Parathyroid adenoma (tissue), 2 donors: ENCODE measurements around the gene WBP1L.

Experiments used
- H2AFZ ChIP-seq: fragments of 300-600 bp; sonication (generic); one replicate; pipeline ENCODE4 v1.7.0; 2017; ENCODE audit warnings: antibody characterized with exemption, mild to moderate bottlenecking
- H3K27ac ChIP-seq: fragments of 300-600 bp; sonication (generic); one replicate; pipeline ENCODE4 v1.7.0; 2017
- H3K27me3 ChIP-seq: fragments of 300-600 bp; sonication (generic); one replicate; pipeline ENCODE4 v1.7.0; 2017; ENCODE audit warnings: low read length; ENCODE audit not compliant: control insufficient read depth, insufficient read depth
- H3K36me3 ChIP-seq: fragments of 300-600 bp; sonication (generic); one replicate; pipeline ENCODE4 v1.7.0; 2017; ENCODE audit warnings: low read length; ENCODE audit not compliant: control insufficient read depth, insufficient read depth
- H3K4me1 ChIP-seq: fragments of 300-600 bp; sonication (generic); one replicate; pipeline ENCODE4 v1.7.0; 2017; ENCODE audit warnings: control low read depth
- H3K4me2 ChIP-seq: fragments of 300-600 bp; sonication (generic); one replicate; pipeline ENCODE4 v1.7.0; 2017; ENCODE audit warnings: low read length
- H3K4me3 ChIP-seq: fragments of 300-600 bp; sonication (generic); one replicate; pipeline ENCODE4 v1.7.0; 2017; ENCODE audit warnings: low read depth, low read length
- H3K79me2 ChIP-seq: fragments of 300-600 bp; sonication (generic); one replicate; pipeline ENCODE4 v1.7.0; 2017; ENCODE audit warnings: control low read depth
- H3K9ac ChIP-seq: fragments of 300-600 bp; sonication (generic); one replicate; pipeline ENCODE4 v1.7.0; 2017; ENCODE audit warnings: mild to moderate bottlenecking
- H3K9me3 ChIP-seq: fragments of 300-600 bp; sonication (generic); one replicate; pipeline ENCODE4 v1.7.0; 2017; ENCODE audit warnings: low read length; ENCODE audit not compliant: control insufficient read depth
- TF ChIP-seq, protein P1 (sequence below): fragments of 300-600 bp; sonication (generic); IDR thresholded peaks from one replicate; pipeline ENCODE4 v1.7.0; 2017; ENCODE audit warnings: antibody characterized with exemption, mild to moderate bottlenecking
- donor health status: primary hyperparathyroidism.

WBP1L gene

GRCh38 chr10:102775935-102776669 is 32.4 kb downstream of the WBP1L start:
- peak overlapping the region; percentile 25 for H3K9ac ChIP-seq
- no peaks in the 10 kb centered on the region for H3K9me3 ChIP-seq
- H3K4me1 ChIP-seq, result peaks cover 82% of the 10 kb centered on the region
- peak overlapping the region; percentile 50 for H3K4me3 ChIP-seq
- peaks cover 32% of the 10 kb centered on the region for H3K79me2 ChIP-seq
- TF ChIP-seq, protein P1, sequence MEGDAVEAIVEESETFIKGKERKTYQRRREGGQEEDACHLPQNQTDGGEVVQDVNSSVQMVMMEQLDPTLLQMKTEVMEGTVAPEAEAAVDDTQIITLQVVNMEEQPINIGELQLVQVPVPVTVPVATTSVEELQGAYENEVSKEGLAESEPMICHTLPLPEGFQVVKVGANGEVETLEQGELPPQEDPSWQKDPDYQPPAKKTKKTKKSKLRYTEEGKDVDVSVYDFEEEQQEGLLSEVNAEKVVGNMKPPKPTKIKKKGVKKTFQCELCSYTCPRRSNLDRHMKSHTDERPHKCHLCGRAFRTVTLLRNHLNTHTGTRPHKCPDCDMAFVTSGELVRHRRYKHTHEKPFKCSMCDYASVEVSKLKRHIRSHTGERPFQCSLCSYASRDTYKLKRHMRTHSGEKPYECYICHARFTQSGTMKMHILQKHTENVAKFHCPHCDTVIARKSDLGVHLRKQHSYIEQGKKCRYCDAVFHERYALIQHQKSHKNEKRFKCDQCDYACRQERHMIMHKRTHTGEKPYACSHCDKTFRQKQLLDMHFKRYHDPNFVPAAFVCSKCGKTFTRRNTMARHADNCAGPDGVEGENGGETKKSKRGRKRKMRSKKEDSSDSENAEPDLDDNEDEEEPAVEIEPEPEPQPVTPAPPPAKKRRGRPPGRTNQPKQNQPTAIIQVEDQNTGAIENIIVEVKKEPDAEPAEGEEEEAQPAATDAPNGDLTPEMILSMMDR, result no peak
- H3K36me3 ChIP-seq, result no peaks in the 10 kb centered on the region
- H3K27ac ChIP-seq, result peak overlapping the region; percentile 99
- H3K4me2 ChIP-seq, result peak overlapping the region; percentile 70
- H2AFZ ChIP-seq, result peak overlapping the region; percentile 1
- no peaks in the 10 kb centered on the region for H3K27me3 ChIP-seq

DNA sequence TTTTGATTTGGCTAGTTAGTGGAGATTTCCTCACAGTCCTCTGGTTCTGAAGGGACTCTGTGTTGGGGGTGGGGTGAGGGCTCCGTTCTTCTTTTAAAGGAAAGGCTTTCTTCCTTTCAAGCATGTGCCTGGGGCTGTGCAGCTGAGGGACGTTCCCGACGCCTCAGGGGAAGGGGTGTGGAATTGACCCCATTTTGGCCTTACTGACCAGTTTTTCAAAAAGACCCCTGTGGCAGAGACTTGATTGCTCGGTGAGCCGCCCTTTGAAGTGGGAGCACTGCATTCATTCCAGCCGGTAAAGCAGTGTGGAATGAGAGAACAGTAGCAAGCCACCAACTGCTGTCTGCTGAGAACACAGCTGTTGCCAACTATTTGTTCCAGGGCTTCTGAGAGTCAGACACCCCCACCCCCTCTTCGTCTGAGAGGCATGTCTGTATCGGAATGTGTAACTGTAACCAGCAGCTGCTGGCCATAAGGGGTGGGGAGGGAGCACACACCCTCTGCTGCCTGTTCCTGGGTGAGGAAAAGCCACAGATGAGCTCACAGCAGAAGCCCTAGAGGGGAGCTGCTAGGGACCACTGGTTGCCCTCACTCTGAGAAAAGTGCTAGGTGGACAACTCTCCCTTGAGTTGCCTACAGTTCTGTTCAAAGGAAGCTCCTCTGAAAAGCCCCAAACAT is 33.2 kb downstream of the WBP1L start:
- no peaks in the 10 kb centered on the region for H3K36me3 ChIP-seq
- peak overlapping the region; percentile 99 for H3K27ac ChIP-seq
- H3K4me1 ChIP-seq, result peaks cover 90% of the 10 kb centered on the region
- no peak overlapping the region for H2AFZ ChIP-seq
- TF ChIP-seq, protein P1, result no peak
- no peaks in the 10 kb centered on the region for H3K9me3 ChIP-seq
- peaks cover 29% of the 10 kb centered on the region for H3K79me2 ChIP-seq
- peak overlapping the region; percentile 25 for H3K9ac ChIP-seq
- no peaks in the 10 kb centered on the region for H3K27me3 ChIP-seq
- peak overlapping the region; percentile 50 for H3K4me3 ChIP-seq
- H3K4me2 ChIP-seq, result peak overlapping the region; percentile 70

GRCh38 chr10:102777711-102778453 is 34.1 kb downstream of the WBP1L start:
- Histone ChIP-seq H2AFZ (no peak overlapping the region), H3K4me3 (peak overlapping the region; percentile 50), H3K27me3 (no peaks in the 10 kb centered on the region), H3K27ac (peak overlapping the region; percentile 99), H3K9ac (no peak overlapping the region), H3K4me1 (peaks cover 89% of the 10 kb centered on the region), H3K79me2 (peaks cover 31% of the 10 kb centered on the region), H3K36me3 (no peaks in the 10 kb centered on the region), H3K9me3 (no peaks in the 10 kb centered on the region), H3K4me2 (peak overlapping the region; percentile 70)
- TF ChIP-seq, protein P1, result no peak

DNA sequence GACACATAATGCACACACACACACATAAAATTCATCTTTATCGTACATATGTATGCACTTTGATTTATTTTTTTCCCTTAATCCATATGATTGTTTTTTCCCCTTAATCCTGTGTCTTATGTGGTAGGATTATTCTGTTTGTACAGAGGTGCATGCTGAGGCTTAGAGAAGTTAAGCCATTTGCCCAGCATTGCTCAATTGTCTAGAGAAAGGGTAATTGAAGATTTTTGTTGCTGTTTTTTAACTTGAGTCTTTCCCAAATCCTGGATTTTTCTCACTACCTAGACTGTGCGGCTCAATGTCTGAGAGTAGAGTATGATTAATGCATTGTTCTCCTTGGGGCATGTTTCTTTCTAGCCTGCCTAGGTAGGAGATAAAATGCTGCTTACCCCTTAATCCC is 35.0 kb downstream of the WBP1L start:
- Histone ChIP-seq H3K4me3 (no peak overlapping the region), H3K4me1 (peaks cover 89% of the 10 kb centered on the region)
- TF ChIP-seq, protein P1, result no peak

More for the DNA sequence above, 35.0 kb downstream of the WBP1L start:
- H3K27me3 ChIP-seq, result no peaks in the 10 kb centered on the region
- no peak overlapping the region for H3K4me2 ChIP-seq
- H3K9ac ChIP-seq, result no peak overlapping the region
- no peaks in the 10 kb centered on the region for H3K36me3 ChIP-seq
- H2AFZ ChIP-seq, result no peak overlapping the region
- H3K27ac ChIP-seq, result peak overlapping the region; percentile 99
- H3K79me2 ChIP-seq, result peaks cover 37% of the 10 kb centered on the region
- no peaks in the 10 kb centered on the region for H3K9me3 ChIP-seq
